MM.1S (cell line): ENCODE measurements around the gene UBE2L5.

Source experiments
- DNase-seq: peaks from one replicate; pipeline ENCODE4 v3.0.0-alpha.2; 2015
- H2AFZ ChIP-seq: fragments of 300-600 bp; sonication (generic); 2 replicates; pipeline ENCODE4 v1.6.0; 2016; ENCODE audit warnings: antibody characterized with exemption, low read length
- H3F3A ChIP-seq: fragments of 300-600 bp; sonication (generic); 2 replicates; pipeline ENCODE4 v1.6.1; 2016; ENCODE audit warnings: mild to moderate bottlenecking, antibody characterized with exemption, low read length, moderate library complexity, mixed read lengths; ENCODE audit not compliant: insufficient read depth
- H3K27ac ChIP-seq: fragments of 300-600 bp; sonication (generic); 2 replicates; pipeline ENCODE4 v1.5.1; 2016; ENCODE audit warnings: mild to moderate bottlenecking, low read length
- H3K27me3 ChIP-seq: fragments of 300-600 bp; sonication (generic); replicated peaks from 2 replicates; pipeline ENCODE4 v1.6.0; 2016; ENCODE audit warnings: low read length; ENCODE audit not compliant: insufficient read depth
- H3K36me3 ChIP-seq: fragments of 300-600 bp; sonication (generic); replicated peaks from 2 replicates; pipeline ENCODE4 v1.6.1; 2016; ENCODE audit warnings: mild to moderate bottlenecking, low read length, mixed read lengths; ENCODE audit not compliant: insufficient read depth
- H3K4me1 ChIP-seq: fragments of 300-600 bp; sonication (generic); 2 replicates; pipeline ENCODE4 v1.6.1; 2016; ENCODE audit warnings: low read length, mixed read lengths
- H3K4me2 ChIP-seq: fragments of 300-600 bp; sonication (generic); 2 replicates; pipeline ENCODE4 v1.6.0; 2016; ENCODE audit warnings: low read depth, low read length
- H3K4me3 ChIP-seq: fragments of 300-600 bp; sonication (generic); 2 replicates; pipeline ENCODE4 v1.5.1; 2016; ENCODE audit warnings: low read length, mixed read lengths
- H3K79me2 ChIP-seq: fragments of 300-600 bp; sonication (generic); 2 replicates; pipeline ENCODE4 v1.6.1; 2016; ENCODE audit warnings: mixed run types, low read length, mixed read lengths
- H3K9ac ChIP-seq: fragments of 300-600 bp; sonication (generic); 2 replicates; pipeline ENCODE4 v1.6.1; 2016; ENCODE audit warnings: low read length, mixed read lengths
- H3K9me2 ChIP-seq: fragments of 300-600 bp; sonication (generic); replicated peaks from 2 replicates; pipeline ENCODE4 v1.6.1; 2016; ENCODE audit warnings: mild to moderate bottlenecking, low read length, mixed read lengths; ENCODE audit not compliant: insufficient read depth
- H3K9me3 ChIP-seq: fragments of 300-600 bp; sonication (generic); replicated peaks from 2 replicates; pipeline ENCODE4 v1.6.1; 2016; ENCODE audit warnings: mild to moderate bottlenecking, low read length, mixed read lengths; ENCODE audit not compliant: insufficient read depth
- H4K20me1 ChIP-seq: fragments of 300-600 bp; sonication (generic); 2 replicates; pipeline ENCODE4 v1.6.1; 2016; ENCODE audit warnings: mild to moderate bottlenecking, low read length, moderate library complexity, mixed read lengths; ENCODE audit not compliant: insufficient read depth
- EZH2 ChIP-seq: fragments of 300-600 bp; sonication (generic); optimal IDR thresholded peaks from 2 replicates; pipeline ENCODE3; 2017; ENCODE audit warnings: low read depth, mild to moderate bottlenecking, antibody characterized with exemption, low read length, mixed read lengths
- EZH2phosphoT487 ChIP-seq: fragments of 300-600 bp; sonication (generic); IDR thresholded peaks from 2 replicates; pipeline ENCODE4 v1.6.1; 2018; ENCODE audit warnings: antibody characterized with exemption, low read length
- TF ChIP-seq, protein P1 (sequence below): fragments of 300-600 bp; sonication (generic); IDR thresholded peaks from 2 replicates; pipeline ENCODE4 v1.5.1; 2016; ENCODE audit warnings: antibody characterized with exemption, low read length, mixed read lengths

Gene UBE2L5

DNA sequence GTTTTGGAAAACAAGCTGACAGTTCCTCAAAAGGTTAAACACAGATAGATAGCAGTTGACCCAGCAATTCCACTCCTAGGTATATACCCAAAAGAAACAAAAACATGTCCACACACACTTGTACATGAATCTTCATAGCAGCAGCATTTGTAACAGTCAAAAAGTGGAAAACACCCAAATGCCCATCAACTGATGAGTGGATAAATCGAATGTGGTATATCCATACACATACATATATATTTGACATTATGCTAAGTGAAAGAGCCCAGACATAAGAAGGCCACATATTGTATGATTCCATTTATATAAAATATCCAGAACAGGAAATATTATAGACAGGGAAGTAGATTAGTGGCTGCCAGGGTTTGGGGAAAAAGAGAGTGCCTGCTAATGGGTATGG lies 51.4 kb downstream of the UBE2L5 start:
- Histone ChIP-seq H3K9ac (no peak overlapping the region), H3K27ac (no peak overlapping the region), H4K20me1 (no peaks in the 10 kb centered on the region), H3K79me2 (no peaks in the 10 kb centered on the region), H3K4me3 (no peak overlapping the region), H2AFZ (no peak overlapping the region), H3K9me2 (no peaks in the 10 kb centered on the region), H3K4me2 (no peak overlapping the region), H3F3A (no peaks in the 10 kb centered on the region), H3K27me3 (no peaks in the 10 kb centered on the region), H3K9me3 (no peaks in the 10 kb centered on the region), H3K36me3 (no peaks in the 10 kb centered on the region), H3K4me1 (0 out of 2 replicates have a peak, but pooled peaks cover 3% of the 10 kb centered on the region)
- TF ChIP-seq, protein P1, sequence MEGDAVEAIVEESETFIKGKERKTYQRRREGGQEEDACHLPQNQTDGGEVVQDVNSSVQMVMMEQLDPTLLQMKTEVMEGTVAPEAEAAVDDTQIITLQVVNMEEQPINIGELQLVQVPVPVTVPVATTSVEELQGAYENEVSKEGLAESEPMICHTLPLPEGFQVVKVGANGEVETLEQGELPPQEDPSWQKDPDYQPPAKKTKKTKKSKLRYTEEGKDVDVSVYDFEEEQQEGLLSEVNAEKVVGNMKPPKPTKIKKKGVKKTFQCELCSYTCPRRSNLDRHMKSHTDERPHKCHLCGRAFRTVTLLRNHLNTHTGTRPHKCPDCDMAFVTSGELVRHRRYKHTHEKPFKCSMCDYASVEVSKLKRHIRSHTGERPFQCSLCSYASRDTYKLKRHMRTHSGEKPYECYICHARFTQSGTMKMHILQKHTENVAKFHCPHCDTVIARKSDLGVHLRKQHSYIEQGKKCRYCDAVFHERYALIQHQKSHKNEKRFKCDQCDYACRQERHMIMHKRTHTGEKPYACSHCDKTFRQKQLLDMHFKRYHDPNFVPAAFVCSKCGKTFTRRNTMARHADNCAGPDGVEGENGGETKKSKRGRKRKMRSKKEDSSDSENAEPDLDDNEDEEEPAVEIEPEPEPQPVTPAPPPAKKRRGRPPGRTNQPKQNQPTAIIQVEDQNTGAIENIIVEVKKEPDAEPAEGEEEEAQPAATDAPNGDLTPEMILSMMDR = no peak
- TF ChIP-seq EZH2phosphoT487 (no peak), EZH2 (no peak)
- no peak for DNase-seq

DNA sequence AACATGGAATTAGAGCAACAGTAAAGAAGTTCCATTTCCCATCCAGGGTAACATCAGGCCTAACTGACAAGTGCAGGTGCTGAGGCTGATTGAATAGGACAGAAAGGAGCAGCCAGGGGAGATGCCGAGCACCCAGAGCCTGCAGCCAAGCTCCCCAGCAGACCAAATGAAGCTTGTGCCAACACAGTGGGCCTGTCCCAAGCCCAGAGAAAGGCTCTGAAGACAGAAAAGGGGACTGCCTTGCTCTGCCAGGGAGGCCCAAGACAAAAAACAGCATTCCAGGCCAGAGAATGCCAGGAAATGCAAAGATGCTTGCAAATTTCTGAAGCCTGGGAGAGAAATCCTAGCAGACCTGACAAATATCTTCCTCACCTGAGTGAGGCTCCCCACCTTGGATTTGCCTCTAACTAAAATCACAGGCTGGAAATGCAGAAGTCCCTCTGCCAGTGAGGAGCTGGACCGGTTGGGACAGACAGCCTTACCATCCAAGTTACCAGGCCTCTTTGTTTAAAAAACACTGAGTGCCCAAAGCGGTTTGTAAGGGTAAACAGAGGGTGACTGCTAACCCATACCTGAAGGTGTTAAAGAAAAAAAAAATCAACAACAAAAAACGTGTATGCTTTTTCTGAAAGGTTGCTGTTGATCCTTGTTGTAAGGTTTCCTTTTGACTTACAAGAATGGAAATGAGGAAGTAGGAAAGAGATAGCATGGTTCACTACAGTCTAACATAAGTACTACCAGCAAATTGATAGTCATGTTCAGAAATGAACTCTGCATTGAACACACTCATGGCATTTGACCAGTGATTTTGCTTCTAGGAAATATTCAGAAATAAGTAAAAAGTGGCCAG lies 55.3 kb downstream of the UBE2L5 start:
- Histone ChIP-seq H4K20me1 (no peaks in the 10 kb centered on the region), H3K27me3 (no peaks in the 10 kb centered on the region), H3K9ac (no peak overlapping the region), H3K4me3 (no peak overlapping the region), H3K36me3 (no peaks in the 10 kb centered on the region), H3K9me3 (no peaks in the 10 kb centered on the region), H3K27ac (no peak overlapping the region; the same call in 1 of the 2 replicates), H3F3A (no peaks in the 10 kb centered on the region), H3K9me2 (no peaks in the 10 kb centered on the region), H3K4me2 (no peak overlapping the region), H3K4me1 (0 out of 2 replicates have a peak, but pooled peaks cover 3% of the 10 kb centered on the region), H2AFZ (peak overlapping the region; percentile 27; the same call in 1 of the 2 replicates), H3K79me2 (no peaks in the 10 kb centered on the region)
- no peak for TF ChIP-seq EZH2
- TF ChIP-seq, protein P1 = no peak
- no peak for TF ChIP-seq EZH2phosphoT487
- no peak for DNase-seq
